GM19438 (cell line): ENCODE measurements around the gene BBLN.
"Not testable (repeated sequence)": the region's sequence is repeated elsewhere in the genome, so short reads cannot be mapped to it uniquely, and the experiment has no call there.

Source experiments
- ATAC-seq: cut with Tn5 transposase; IDR thresholded peaks from one replicate; pipeline ENCODE4 v1.9.1; 2021; ENCODE audit warnings: low read depth; ENCODE audit not compliant: unreplicated experiment

BBLN gene

GRCh38 chr9:128159784-128160602 is at the start of gene BBLN:
Gene BBLN, plus strand, starts transcription at chr9:128160265. Its CDS starts 143 bp downstream, at chr9:128160408.
- peak; percentile 65 for ATAC-seq

- ATAC-seq = not testable (repeated sequence)
Measured at GRCh38 chr9:128111726-128112125, 48.3 kb upstream of the BBLN start.

GRCh38 chr9:128113526-128114325 is 46.3 kb upstream of the BBLN start:
- no peak for ATAC-seq

GRCh38 chr9:128114326-128115186 is 45.5 kb upstream of the BBLN start:
- ATAC-seq = no peak

GRCh38 chr9:128115187-128116103 is 44.6 kb upstream of the BBLN start:
- ATAC-seq = no peak

- ATAC-seq = no peak
Measured at GRCh38 chr9:128116104-128117083, 43.7 kb upstream of the BBLN start.

- peak; percentile 72 for ATAC-seq
Measured at GRCh38 chr9:128117613-128118471, 42.2 kb upstream of the BBLN start.

GRCh38 chr9:128118472-128118857 is 41.6 kb upstream of the BBLN start:
- ATAC-seq = no peak

- no peak for ATAC-seq
Measured at GRCh38 chr9:128118971-128119665, 40.9 kb upstream of the BBLN start.

GRCh38 chr9:128120061-128120740 is 39.9 kb upstream of the BBLN start:
- ATAC-seq = no peak

GRCh38 chr9:128120741-128121465 is 39.2 kb upstream of the BBLN start:
- no peak for ATAC-seq

GRCh38 chr9:128121466-128121810 is 38.6 kb upstream of the BBLN start:
- ATAC-seq = no peak

- no peak for ATAC-seq
Measured at GRCh38 chr9:128121924-128122808, 37.9 kb upstream of the BBLN start.

GRCh38 chr9:128122809-128123175 is 37.3 kb upstream of the BBLN start:
- ATAC-seq = no peak

- ATAC-seq = no peak
Measured at GRCh38 chr9:128123451-128124080, 36.5 kb upstream of the BBLN start.
